ENCODE data around the gene DUSP28.

DUSP28 gene

GRCh38 chr2:240579771-240580614, 19.8 kb downstream of the DUSP28 start:
- TF ChIP-seq EP300 (IDR thresholded peaks at IDR 0.05; ENCODE audit: borderline replicate concordance) = 0 out of 2 replicates have a peak, but pooled peaks have one; percentile 15
- TF ChIP-seq YY1 (IDR thresholded peaks at IDR 0.05; ENCODE audit: low read depth) = no peak
- no peak for TF ChIP-seq ZBTB7A (IDR thresholded peaks at IDR 0.05; ENCODE audit: low read depth)
- TF ChIP-seq USF1 (IDR thresholded peaks at IDR 0.05) = peak; percentile 9; the same call in 1 of the 2 replicates
- TF ChIP-seq TAF1 (IDR thresholded peaks at IDR 0.05; ENCODE audit: low read depth) = no peak
- TF ChIP-seq FOXM1 (IDR thresholded peaks at IDR 0.05; ENCODE audit: borderline replicate concordance, low read depth) = no peak
- TF ChIP-seq NFIC (IDR thresholded peaks at IDR 0.05) = peak; percentile 20; the same call in 1 of the 2 replicates
- TF ChIP-seq, protein P1, sequence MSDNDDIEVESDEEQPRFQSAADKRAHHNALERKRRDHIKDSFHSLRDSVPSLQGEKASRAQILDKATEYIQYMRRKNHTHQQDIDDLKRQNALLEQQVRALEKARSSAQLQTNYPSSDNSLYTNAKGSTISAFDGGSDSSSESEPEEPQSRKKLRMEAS (IDR thresholded peaks at IDR 0.05) = peak; percentile 82

GRCh38 chr2:240581811-240582210, 21.7 kb downstream of the DUSP28 start:
- TF ChIP-seq EGR1 (IDR thresholded peaks at IDR 0.05) (no peak), RAD21 (IDR thresholded peaks at IDR 0.05; ENCODE audit: low read depth) (no peak)

- TF ChIP-seq, protein P2, sequence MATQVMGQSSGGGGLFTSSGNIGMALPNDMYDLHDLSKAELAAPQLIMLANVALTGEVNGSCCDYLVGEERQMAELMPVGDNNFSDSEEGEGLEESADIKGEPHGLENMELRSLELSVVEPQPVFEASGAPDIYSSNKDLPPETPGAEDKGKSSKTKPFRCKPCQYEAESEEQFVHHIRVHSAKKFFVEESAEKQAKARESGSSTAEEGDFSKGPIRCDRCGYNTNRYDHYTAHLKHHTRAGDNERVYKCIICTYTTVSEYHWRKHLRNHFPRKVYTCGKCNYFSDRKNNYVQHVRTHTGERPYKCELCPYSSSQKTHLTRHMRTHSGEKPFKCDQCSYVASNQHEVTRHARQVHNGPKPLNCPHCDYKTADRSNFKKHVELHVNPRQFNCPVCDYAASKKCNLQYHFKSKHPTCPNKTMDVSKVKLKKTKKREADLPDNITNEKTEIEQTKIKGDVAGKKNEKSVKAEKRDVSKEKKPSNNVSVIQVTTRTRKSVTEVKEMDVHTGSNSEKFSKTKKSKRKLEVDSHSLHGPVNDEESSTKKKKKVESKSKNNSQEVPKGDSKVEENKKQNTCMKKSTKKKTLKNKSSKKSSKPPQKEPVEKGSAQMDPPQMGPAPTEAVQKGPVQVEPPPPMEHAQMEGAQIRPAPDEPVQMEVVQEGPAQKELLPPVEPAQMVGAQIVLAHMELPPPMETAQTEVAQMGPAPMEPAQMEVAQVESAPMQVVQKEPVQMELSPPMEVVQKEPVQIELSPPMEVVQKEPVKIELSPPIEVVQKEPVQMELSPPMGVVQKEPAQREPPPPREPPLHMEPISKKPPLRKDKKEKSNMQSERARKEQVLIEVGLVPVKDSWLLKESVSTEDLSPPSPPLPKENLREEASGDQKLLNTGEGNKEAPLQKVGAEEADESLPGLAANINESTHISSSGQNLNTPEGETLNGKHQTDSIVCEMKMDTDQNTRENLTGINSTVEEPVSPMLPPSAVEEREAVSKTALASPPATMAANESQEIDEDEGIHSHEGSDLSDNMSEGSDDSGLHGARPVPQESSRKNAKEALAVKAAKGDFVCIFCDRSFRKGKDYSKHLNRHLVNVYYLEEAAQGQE (IDR thresholded peaks at IDR 0.05; ENCODE audit: low read depth) = no peak
- no peak for TF ChIP-seq USF1 (IDR thresholded peaks at IDR 0.05)
- TF ChIP-seq TCF12 (IDR thresholded peaks at IDR 0.05; ENCODE audit: low read depth) = no peak
- TF ChIP-seq YY1 (IDR thresholded peaks at IDR 0.05; ENCODE audit: low read depth) = no peak
- TF ChIP-seq, protein P1 (IDR thresholded peaks at IDR 0.05) = no peak
- no peak for TF ChIP-seq RAD21 (IDR thresholded peaks at IDR 0.05; ENCODE audit: low read depth)
- TF ChIP-seq EP300 (IDR thresholded peaks at IDR 0.05; ENCODE audit: borderline replicate concordance) = no peak
- TF ChIP-seq CEBPB (IDR thresholded peaks at IDR 0.05) = no peak
- no peak for TF ChIP-seq TEAD4 (IDR thresholded peaks at IDR 0.05)
- no peak for TF ChIP-seq TAF1 (IDR thresholded peaks at IDR 0.05; ENCODE audit: low read depth)
- no peak for TF ChIP-seq ZBTB7A (IDR thresholded peaks at IDR 0.05; ENCODE audit: low read depth)
- TF ChIP-seq FOXM1 (IDR thresholded peaks at IDR 0.05; ENCODE audit: borderline replicate concordance, low read depth) = no peak
- no peak for TF ChIP-seq NFIC (IDR thresholded peaks at IDR 0.05)
- TF ChIP-seq CREB1 (IDR thresholded peaks at IDR 0.05; ENCODE audit: low read depth) = no peak
- no peak for TF ChIP-seq EGR1 (IDR thresholded peaks at IDR 0.05)
Measured at GRCh38 chr2:240582781-240583180, 22.6 kb downstream of the DUSP28 start.

DNA sequence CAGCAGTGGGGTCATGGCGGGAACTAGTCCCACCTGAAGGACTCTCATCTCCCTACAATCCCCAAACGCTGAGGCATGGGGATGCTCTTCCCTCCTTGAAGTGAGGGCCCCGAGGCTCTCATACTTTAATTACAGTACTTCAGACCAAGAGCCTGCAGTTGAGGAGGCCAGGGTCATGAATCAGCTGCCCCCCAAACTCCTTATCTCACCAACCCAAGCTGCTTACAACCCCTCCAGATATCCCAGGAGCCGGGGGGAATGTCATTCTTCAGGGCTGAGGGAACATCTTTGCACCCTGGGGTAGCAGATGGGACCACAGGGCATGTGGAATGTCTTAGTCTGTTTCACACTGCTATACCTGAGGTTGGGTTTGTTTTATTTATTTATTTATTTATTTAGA, 23.6 kb downstream of the DUSP28 start:
- TF ChIP-seq USF1 (IDR thresholded peaks at IDR 0.05) (no peak), ZBTB7A (IDR thresholded peaks at IDR 0.05; ENCODE audit: low read depth) (no peak)

- no peak for TF ChIP-seq EP300 (IDR thresholded peaks at IDR 0.05; ENCODE audit: borderline replicate concordance)
- no peak for TF ChIP-seq ZBTB7A (IDR thresholded peaks at IDR 0.05; ENCODE audit: low read depth)
- no peak for TF ChIP-seq RAD21 (IDR thresholded peaks at IDR 0.05; ENCODE audit: low read depth)
- TF ChIP-seq EGR1 (IDR thresholded peaks at IDR 0.05) = no peak
- TF ChIP-seq, protein P1 (IDR thresholded peaks at IDR 0.05) = no peak
- TF ChIP-seq CREB1 (IDR thresholded peaks at IDR 0.05; ENCODE audit: low read depth) = no peak
- TF ChIP-seq NFIC (IDR thresholded peaks at IDR 0.05) = no peak
- no peak for TF ChIP-seq CEBPB (IDR thresholded peaks at IDR 0.05)
- TF ChIP-seq FOXM1 (IDR thresholded peaks at IDR 0.05; ENCODE audit: borderline replicate concordance, low read depth) = no peak
- TF ChIP-seq TEAD4 (IDR thresholded peaks at IDR 0.05) = no peak
- no peak for TF ChIP-seq TAF1 (IDR thresholded peaks at IDR 0.05; ENCODE audit: low read depth)
- TF ChIP-seq, protein P2 (IDR thresholded peaks at IDR 0.05; ENCODE audit: low read depth) = no peak
- no peak for TF ChIP-seq USF1 (IDR thresholded peaks at IDR 0.05)
- TF ChIP-seq TCF12 (IDR thresholded peaks at IDR 0.05; ENCODE audit: low read depth) = no peak
- TF ChIP-seq YY1 (IDR thresholded peaks at IDR 0.05; ENCODE audit: low read depth) = no peak
Measured at GRCh38 chr2:240584486-240585031, 24.4 kb downstream of the DUSP28 start.
